GM13977 (cell line): Measurements from ENCODE around the gene PPP2R2B.

ENCODE experiments used
- DNase-seq: peaks from one replicate; pipeline ENCODE4 v3.0.0; 2012; ENCODE audit warnings: low spot score
- CTCF ChIP-seq: IDR thresholded peaks from 2 replicates; pipeline ENCODE4 v1.5.1; 2012; ENCODE audit warnings: mild to moderate bottlenecking, control low read depth; ENCODE audit not compliant: insufficient read depth; ENCODE audit errors: extremely low read depth, missing control alignments
- in situ Hi-C: fragments of 300-500 bp; cut with MboI; formaldehyde crosslinking; loops from one replicate; pipeline ENCODE4 v1.12.0; 2022; ENCODE audit warnings: low sequenced_read_pairs, low pct_unique_long_range_greater_than_20kb, mixed read lengths, inconsistent platforms; ENCODE audit not compliant: unreplicated experiment

The PPP2R2B gene

GRCh38 chr5:146549615-146550014 lies 328.9 kb downstream of the PPP2R2B start:
- in situ Hi-C loops, result loop anchor here (10.0 to 25.0 kb wide), 2 partner anchors 415 to 638 kb away; no protein-coding TSS in a partner anchor
- DNase-seq, result no peak
- no peak for TF ChIP-seq CTCF

- no peak for TF ChIP-seq CTCF
- DNase-seq, result no peak
- in situ Hi-C loops, result loop anchor here (10.0 to 25.0 kb wide), 2 partner anchors 416 to 638 kb away; no protein-coding TSS in a partner anchor
These were observed 329.6 kb downstream of the PPP2R2B start for GRCh38 chr5:146548781-146549449.

- no peak for TF ChIP-seq CTCF
- in situ Hi-C loops, result loop anchor here (10.0 to 25.0 kb wide), 2 partner anchors 421 to 643 kb away; no protein-coding TSS in a partner anchor
- no peak for DNase-seq
These were observed 334.3 kb downstream of the PPP2R2B start for GRCh38 chr5:146544232-146544631.

GRCh38 chr5:146541958-146542849 lies 336.4 kb downstream of the PPP2R2B start:
- in situ Hi-C loops, result loop anchor here (10.0 to 25.0 kb wide), 2 partner anchors 423 to 645 kb away; no protein-coding TSS in a partner anchor
- peak; percentile 91 for TF ChIP-seq CTCF
- DNase-seq, result peak; percentile 59

- in situ Hi-C loops, result loop anchor here (10.0 to 25.0 kb wide), 2 partner anchors 424 to 647 kb away; no protein-coding TSS in a partner anchor
- DNase-seq, result no peak
- TF ChIP-seq CTCF, result no peak
These were observed 338.1 kb downstream of the PPP2R2B start for GRCh38 chr5:146540414-146540813.

- DNase-seq, result no peak
- no peak for TF ChIP-seq CTCF
- in situ Hi-C loops, result loop anchor here (10.0 to 25.0 kb wide), 2 partner anchors 425 to 647 kb away; no protein-coding TSS in a partner anchor
These were observed 338.6 kb downstream of the PPP2R2B start for GRCh38 chr5:146539973-146540372.
